ENCODE data around the gene RSPRY1. TPM values are rescaled to one million over a fixed set of nuclear protein-coding genes. Genes with fewer than 3 reads are reported as not detected.

RSPRY1 gene
- total and polyA plus RNA-seq, 9 donors = 18.9 to 33.6 (median 24.2) TPM

- H3K9me3 ChIP-seq (replicated peaks; ENCODE audit: control insufficient read depth, low read depth, low read length) = no peaks in the 10 kb centered on the region
- no peak for DNase-seq
- peaks cover 14% of the 10 kb centered on the region for H3K4me1 ChIP-seq (ENCODE audit: control insufficient read depth, insufficient read depth, low read length)
- no peaks in the 10 kb centered on the region for H3K27me3 ChIP-seq (ENCODE audit: control insufficient read depth, insufficient read depth, low read length)
- 95% methylated on average over 2 of the region's 4 CpGs for WGBS (ENCODE audit: insufficient coverage)
- H3K27ac ChIP-seq (ENCODE audit: low read length) = no peak overlapping the region
- H3K4me3 ChIP-seq (ENCODE audit: low read length) = no peak overlapping the region
- peaks cover 44% of the 10 kb centered on the region for H3K36me3 ChIP-seq (ENCODE audit: control insufficient read depth, insufficient read depth, low read length)
Measured at GRCh38 chr16:57152096-57153093, 33.7 kb upstream of the RSPRY1 start.

GRCh38 chr16:57153841-57154240, 32.3 kb upstream of the RSPRY1 start:
- H3K4me3 ChIP-seq (ENCODE audit: low read length) = no peak overlapping the region
- no peak for DNase-seq
- 72% methylated on average over 3 of the region's 6 CpGs for WGBS (ENCODE audit: insufficient coverage)
- no peaks in the 10 kb centered on the region for H3K9me3 ChIP-seq (replicated peaks; ENCODE audit: control insufficient read depth, low read depth, low read length)
- H3K4me1 ChIP-seq (ENCODE audit: control insufficient read depth, insufficient read depth, low read length) = peaks cover 2% of the 10 kb centered on the region
- H3K36me3 ChIP-seq (ENCODE audit: control insufficient read depth, insufficient read depth, low read length) = peaks cover 52% of the 10 kb centered on the region
- no peak overlapping the region for H3K27ac ChIP-seq (ENCODE audit: low read length)
- no peaks in the 10 kb centered on the region for H3K27me3 ChIP-seq (ENCODE audit: control insufficient read depth, insufficient read depth, low read length)

- no peak for DNase-seq
- H3K4me3 ChIP-seq (ENCODE audit: low read length) = no peak overlapping the region
- H3K9me3 ChIP-seq (replicated peaks; ENCODE audit: control insufficient read depth, low read depth, low read length) = no peaks in the 10 kb centered on the region
- no peak overlapping the region for H3K27ac ChIP-seq (ENCODE audit: low read length)
- 100% methylated on average over 2 of the region's 6 CpGs for WGBS (ENCODE audit: insufficient coverage)
- no peaks in the 10 kb centered on the region for H3K27me3 ChIP-seq (ENCODE audit: control insufficient read depth, insufficient read depth, low read length)
- H3K4me1 ChIP-seq (ENCODE audit: control insufficient read depth, insufficient read depth, low read length) = no peaks in the 10 kb centered on the region
- peaks cover 48% of the 10 kb centered on the region for H3K36me3 ChIP-seq (ENCODE audit: control insufficient read depth, insufficient read depth, low read length)
Measured at GRCh38 chr16:57155702-57156350, 30.3 kb upstream of the RSPRY1 start.

GRCh38 chr16:57156351-57156703, 29.8 kb upstream of the RSPRY1 start:
- Histone ChIP-seq H3K27me3 (ENCODE audit: control insufficient read depth, insufficient read depth, low read length) (no peaks in the 10 kb centered on the region), H3K4me3 (ENCODE audit: low read length) (no peak overlapping the region), H3K9me3 (replicated peaks; ENCODE audit: control insufficient read depth, low read depth, low read length) (no peaks in the 10 kb centered on the region), H3K27ac (ENCODE audit: low read length) (no peak overlapping the region), H3K36me3 (ENCODE audit: control insufficient read depth, insufficient read depth, low read length) (peaks cover 48% of the 10 kb centered on the region), H3K4me1 (ENCODE audit: control insufficient read depth, insufficient read depth, low read length) (no peaks in the 10 kb centered on the region)
- WGBS (ENCODE audit: insufficient coverage) = 86% methylated on average over 2 of the region's 4 CpGs
- DNase-seq = no peak

- no peaks in the 10 kb centered on the region for H3K4me1 ChIP-seq (ENCODE audit: control insufficient read depth, insufficient read depth, low read length)
- peaks cover 44% of the 10 kb centered on the region for H3K36me3 ChIP-seq (ENCODE audit: control insufficient read depth, insufficient read depth, low read length)
- DNase-seq = no peak
- H3K4me3 ChIP-seq (ENCODE audit: low read length) = no peak overlapping the region
- no peaks in the 10 kb centered on the region for H3K9me3 ChIP-seq (replicated peaks; ENCODE audit: control insufficient read depth, low read depth, low read length)
- no peak overlapping the region for H3K27ac ChIP-seq (ENCODE audit: low read length)
- no peaks in the 10 kb centered on the region for H3K27me3 ChIP-seq (ENCODE audit: control insufficient read depth, insufficient read depth, low read length)
- WGBS (ENCODE audit: insufficient coverage) = no CpG with 5 or more reads among the region's 1 CpG
Measured at GRCh38 chr16:57157533-57157932, 28.6 kb upstream of the RSPRY1 start.

- WGBS (ENCODE audit: insufficient coverage) = 47% methylated on average over 3 of the region's 4 CpGs
- H3K36me3 ChIP-seq (ENCODE audit: control insufficient read depth, insufficient read depth, low read length) = peaks cover 33% of the 10 kb centered on the region
Measured at GRCh38 chr16:57159447-57159846, 26.7 kb upstream of the RSPRY1 start.

GRCh38 chr16:57163842-57164241, 22.3 kb upstream of the RSPRY1 start:
- Histone ChIP-seq H3K27ac (ENCODE audit: low read length) (no peak overlapping the region), H3K36me3 (ENCODE audit: control insufficient read depth, insufficient read depth, low read length) (peaks cover 41% of the 10 kb centered on the region), H3K4me1 (ENCODE audit: control insufficient read depth, insufficient read depth, low read length) (peaks cover 4% of the 10 kb centered on the region), H3K9me3 (replicated peaks; ENCODE audit: control insufficient read depth, low read depth, low read length) (no peaks in the 10 kb centered on the region), H3K27me3 (ENCODE audit: control insufficient read depth, insufficient read depth, low read length) (no peaks in the 10 kb centered on the region), H3K4me3 (ENCODE audit: low read length) (no peak overlapping the region)
- no CpG with 5 or more reads among the region's 1 CpG for WGBS (ENCODE audit: insufficient coverage)
- no peak for DNase-seq

More at GRCh38 chr16:57159447-57159846, 26.7 kb upstream of the RSPRY1 start:
- Histone ChIP-seq H3K9me3 (replicated peaks; ENCODE audit: control insufficient read depth, low read depth, low read length) (no peaks in the 10 kb centered on the region), H3K4me3 (ENCODE audit: low read length) (no peak overlapping the region), H3K27ac (ENCODE audit: low read length) (no peak overlapping the region), H3K27me3 (ENCODE audit: control insufficient read depth, insufficient read depth, low read length) (no peaks in the 10 kb centered on the region), H3K4me1 (ENCODE audit: control insufficient read depth, insufficient read depth, low read length) (no peaks in the 10 kb centered on the region)
- DNase-seq = no peak

- H3K36me3 ChIP-seq (ENCODE audit: control insufficient read depth, insufficient read depth, low read length) = peaks cover 39% of the 10 kb centered on the region
- DNase-seq = no peak
- no peak overlapping the region for H3K27ac ChIP-seq (ENCODE audit: low read length)
- no peak overlapping the region for H3K4me3 ChIP-seq (ENCODE audit: low read length)
- peaks cover 4% of the 10 kb centered on the region for H3K4me1 ChIP-seq (ENCODE audit: control insufficient read depth, insufficient read depth, low read length)
- no peaks in the 10 kb centered on the region for H3K27me3 ChIP-seq (ENCODE audit: control insufficient read depth, insufficient read depth, low read length)
- no CpG with 5 or more reads among the region's 5 CpGs for WGBS (ENCODE audit: insufficient coverage)
- no peaks in the 10 kb centered on the region for H3K9me3 ChIP-seq (replicated peaks; ENCODE audit: control insufficient read depth, low read depth, low read length)
Measured at GRCh38 chr16:57165483-57165882, 20.6 kb upstream of the RSPRY1 start.

- no CpG with 5 or more reads among the region's 3 CpGs for WGBS (ENCODE audit: insufficient coverage)
- Histone ChIP-seq H3K27me3 (ENCODE audit: control insufficient read depth, insufficient read depth, low read length) (no peaks in the 10 kb centered on the region), H3K27ac (ENCODE audit: low read length) (no peak overlapping the region), H3K4me3 (ENCODE audit: low read length) (no peak overlapping the region), H3K36me3 (ENCODE audit: control insufficient read depth, insufficient read depth, low read length) (peaks cover 41% of the 10 kb centered on the region), H3K9me3 (replicated peaks; ENCODE audit: control insufficient read depth, low read depth, low read length) (no peaks in the 10 kb centered on the region), H3K4me1 (ENCODE audit: control insufficient read depth, insufficient read depth, low read length) (peaks cover 4% of the 10 kb centered on the region)
- no peak for DNase-seq
Measured at GRCh38 chr16:57165938-57166337, 20.2 kb upstream of the RSPRY1 start.

GRCh38 chr16:57166451-57166850, 19.7 kb upstream of the RSPRY1 start:
- no peaks in the 10 kb centered on the region for H3K27me3 ChIP-seq (ENCODE audit: control insufficient read depth, insufficient read depth, low read length)
- H3K36me3 ChIP-seq (ENCODE audit: control insufficient read depth, insufficient read depth, low read length) = peaks cover 45% of the 10 kb centered on the region
- no peak for DNase-seq
- no peaks in the 10 kb centered on the region for H3K9me3 ChIP-seq (replicated peaks; ENCODE audit: control insufficient read depth, low read depth, low read length)
- H3K4me3 ChIP-seq (ENCODE audit: low read length) = no peak overlapping the region
- H3K4me1 ChIP-seq (ENCODE audit: control insufficient read depth, insufficient read depth, low read length) = peaks cover 4% of the 10 kb centered on the region
- no peak overlapping the region for H3K27ac ChIP-seq (ENCODE audit: low read length)
